Measurements from ENCODE around the gene CBFA2T2. TPM values are rescaled to one million over a fixed set of nuclear protein-coding genes. Genes with fewer than 3 reads are reported as not detected.
"Not testable (repeated sequence)": the region's sequence is repeated elsewhere in the genome, so short reads cannot be mapped to it uniquely, and the experiment has no call there.

The CBFA2T2 gene
- total RNA-seq = 10 to 100 TPM in 7 of 8 experiments, 1 to 10 TPM in 1; 4.1 to 24.5 (median 12.5) TPM

DNA sequence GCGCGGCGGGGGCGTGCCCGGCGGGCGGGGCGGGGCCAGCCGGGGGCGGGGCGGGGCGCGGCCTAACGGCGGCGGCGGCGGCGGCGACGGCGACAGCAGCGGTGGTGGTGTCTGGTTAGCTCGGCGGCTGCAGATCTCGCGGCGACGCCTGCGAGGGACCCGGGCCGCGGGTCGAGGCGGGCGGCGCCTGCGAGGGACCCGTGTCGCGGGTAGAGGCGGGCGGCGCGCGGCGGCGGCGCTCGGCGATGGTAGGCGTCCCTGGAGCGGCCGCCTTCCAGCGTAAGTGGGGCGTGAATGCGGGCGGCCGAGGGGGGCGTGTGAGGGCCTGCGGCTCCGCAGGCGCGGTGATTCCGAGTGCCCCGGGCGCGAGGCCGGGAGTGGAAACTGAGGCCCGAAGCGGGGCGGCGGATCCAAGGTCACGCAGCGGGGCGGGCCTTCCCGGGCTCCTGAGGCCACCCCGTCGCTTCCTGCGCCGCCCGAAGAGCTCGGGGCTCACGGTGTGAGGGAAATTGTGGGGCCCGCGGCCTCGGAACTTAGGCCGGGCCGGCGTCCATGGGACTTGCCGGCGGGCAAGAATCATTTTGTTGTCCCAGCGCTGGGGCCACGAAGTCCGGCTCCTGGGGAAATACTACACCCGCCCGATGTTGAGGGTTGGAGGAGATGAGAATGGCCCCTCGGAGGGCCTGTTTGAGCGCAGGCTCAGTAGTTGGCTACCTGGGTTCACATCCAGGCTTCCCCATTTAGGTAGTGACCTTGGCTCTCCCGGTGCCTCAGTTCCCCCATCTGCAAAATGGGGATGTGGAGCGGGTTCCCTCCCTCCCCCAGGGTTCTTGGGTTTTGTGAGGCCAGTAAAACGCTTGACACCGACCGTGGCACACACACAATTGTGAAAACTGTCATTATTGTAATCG is at the start of gene CBFA2T2:
TSS of gene CBFA2T2 (plus strand) at position 74 of the 911 bp plus-strand sequence. CDS start at position 246, 172 bp downstream.
- H3K4me3 ChIP-seq = peak within 1 kb of the TSS; percentile 65 to 92 (median 71)
- peak in 5 of 8 experiments; percentile 65 to 80 (median 68) for ATAC-seq (replicated peaks in 6 of 8)
- peak within 1 kb of the TSS; percentile 87 to 89 for H3K27ac ChIP-seq
- WGBS, 10 experiments = 0 to 33% (median 5%) methylated on average over 1 to 5 of the region's 105 CpGs; no CpG with 5 or more reads in 2 of the 10 experiments
- in situ Hi-C loops (cut with MboI; ENCODE audit: low pct_unique_long_range_greater_than_20kb in 2 of 9, low sequenced_read_pairs in 9 of 9, unreplicated experiment in 9 of 9) = no loop called here
- peaks cover 7 to 8% of the 10 kb centered on the region in 2 donors for H3K4me1 ChIP-seq (replicated peaks in 1 of 2)

DNA sequence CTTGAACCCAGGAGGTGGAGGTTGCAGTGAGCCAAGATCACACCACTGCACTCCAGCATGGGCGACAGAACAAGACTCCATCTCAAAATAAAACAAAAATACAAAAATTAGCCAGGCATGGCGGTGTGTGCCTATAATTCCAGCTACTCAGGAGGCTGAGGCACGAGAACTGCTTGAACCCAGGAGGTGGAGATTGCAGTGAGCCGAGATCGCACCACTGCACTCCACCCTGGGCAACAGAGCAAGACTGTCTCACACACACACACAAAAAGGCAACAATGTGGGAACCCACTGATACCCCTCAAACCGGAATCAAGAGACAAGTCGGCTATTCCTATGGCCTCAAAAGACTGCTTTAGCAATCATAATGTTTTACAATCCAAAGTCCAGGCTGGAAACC is 49.3 kb upstream of the CBFA2T2 start:
- H3K4me3 ChIP-seq; H3K4me1 ChIP-seq (replicated peaks in 1 of 2); ATAC-seq (replicated peaks in 6 of 8); in situ Hi-C loops (cut with MboI; ENCODE audit: low pct_unique_long_range_greater_than_20kb in 2 of 9, low sequenced_read_pairs in 9 of 9, unreplicated experiment in 9 of 9); H3K27ac ChIP-seq: not testable (repeated sequence)
- WGBS, 10 experiments = 74 to 100% (median 92%) methylated on average over 1 to 6 of the region's 7 CpGs; no CpG with 5 or more reads in 2 of the 10 experiments

DNA sequence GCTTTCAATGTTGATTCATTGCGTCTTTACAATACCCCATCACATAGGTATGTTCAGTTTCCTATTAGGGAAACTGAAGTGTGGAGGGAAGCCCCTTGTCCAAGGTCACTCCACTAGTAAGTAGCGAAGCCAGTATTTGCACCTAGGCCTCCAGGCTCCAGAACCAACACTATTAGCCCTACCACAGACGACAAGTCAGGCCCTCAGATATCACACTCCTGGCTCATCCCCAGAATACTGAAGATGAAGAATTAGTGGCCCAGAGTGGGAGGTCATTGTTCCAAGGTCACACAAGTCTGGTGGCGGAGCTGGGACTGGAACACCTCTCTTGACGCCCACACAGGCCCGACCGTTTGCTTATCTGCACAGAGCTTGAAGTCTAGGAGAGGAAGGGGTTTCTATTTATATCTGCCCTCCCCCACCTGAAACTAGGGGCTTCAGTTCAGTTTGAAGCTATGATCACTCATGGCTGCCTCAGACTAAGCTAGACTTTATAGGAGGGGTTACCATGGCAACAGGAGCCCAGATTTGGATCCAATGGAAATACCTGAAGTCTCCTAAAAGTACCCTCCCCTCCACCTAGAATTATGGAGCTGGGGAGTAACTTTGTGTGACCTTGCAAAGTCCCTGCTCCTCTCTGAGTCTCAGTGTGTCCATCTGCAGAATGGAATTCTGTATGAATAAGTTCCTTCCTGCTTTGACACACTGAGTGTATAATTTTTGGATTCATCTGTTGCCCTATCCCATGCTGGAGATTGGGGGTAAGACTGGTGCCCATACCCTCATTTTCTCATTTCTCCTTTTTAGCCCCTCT is 48.5 kb upstream of the CBFA2T2 start:
- Histone ChIP-seq H3K4me3 (no peak overlapping the region), H3K27ac (no peak overlapping the region), H3K4me1 (replicated peaks in 1 of 2) (peaks cover 0 to 3% of the 10 kb centered on the region in 2 donors)
- no peak for ATAC-seq (replicated peaks in 6 of 8)
- 75 to 100% (median 92%) methylated on average over 1 to 5 of the region's 7 CpGs; no CpG with 5 or more reads in 3 of the 10 experiments for WGBS, 10 experiments
- in situ Hi-C loops (cut with MboI; ENCODE audit: low pct_unique_long_range_greater_than_20kb in 2 of 9, low sequenced_read_pairs in 9 of 9, unreplicated experiment in 9 of 9) = no loop called here

GRCh38 chr20:33442136-33443005 is 47.5 kb upstream of the CBFA2T2 start:
- Histone ChIP-seq H3K4me3 (peak overlapping the region; percentile 61 to 91 (median 66)), H3K4me1 (replicated peaks in 1 of 2) (peaks cover 0 to 3% of the 10 kb centered on the region in 2 donors), H3K27ac (no peak overlapping the region)
- no peak for ATAC-seq (replicated peaks in 6 of 8)
- in situ Hi-C loops (cut with MboI; ENCODE audit: low pct_unique_long_range_greater_than_20kb in 2 of 9, low sequenced_read_pairs in 9 of 9, unreplicated experiment in 9 of 9) = no loop called here
- WGBS, 10 experiments = 17 to 86% (median 77%) methylated on average over 1 to 5 of the region's 9 CpGs; no CpG with 5 or more reads in 4 of the 10 experiments

DNA sequence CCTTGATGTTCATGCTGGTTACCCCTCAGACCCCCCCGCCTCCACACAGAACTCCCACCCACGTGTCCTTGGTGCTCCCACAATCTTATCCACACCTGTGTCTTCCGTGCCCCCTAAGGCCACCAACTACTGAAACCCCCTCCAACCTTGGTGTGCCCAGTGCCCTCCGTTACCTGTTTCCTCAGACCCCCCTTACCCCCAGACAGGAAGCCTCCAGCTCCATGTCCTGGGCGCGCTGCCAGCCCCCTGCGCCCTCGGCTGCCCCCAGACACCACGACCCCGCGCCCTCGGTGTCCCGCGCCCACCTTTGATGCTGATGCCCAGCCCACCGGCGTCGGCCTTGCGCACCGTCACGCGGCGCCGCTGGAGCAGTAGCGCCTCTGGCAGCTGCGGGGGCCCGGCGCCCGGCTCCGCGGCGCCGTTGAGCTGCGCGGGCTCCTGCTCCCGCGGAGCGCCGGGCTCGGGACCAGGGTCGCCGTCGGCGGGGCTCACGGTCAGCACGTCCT is 46.8 kb upstream of the CBFA2T2 start:
- in situ Hi-C loops (cut with MboI; ENCODE audit: low pct_unique_long_range_greater_than_20kb in 2 of 9, low sequenced_read_pairs in 9 of 9, unreplicated experiment in 9 of 9) = no loop called here
- peak in 3 of 8 experiments; percentile 22 to 47 (median 31) for ATAC-seq (replicated peaks in 6 of 8)
- H3K4me3 ChIP-seq = peak overlapping the region; percentile 61 to 91 (median 66)
- peak overlapping the region in 1 of 2 donors; percentile 4 for H3K27ac ChIP-seq
- no CpG with 5 or more reads among the region's 45 CpGs for WGBS, 10 experiments
- H3K4me1 ChIP-seq (replicated peaks in 1 of 2) = peaks cover 0 to 3% of the 10 kb centered on the region in 2 donors

DNA sequence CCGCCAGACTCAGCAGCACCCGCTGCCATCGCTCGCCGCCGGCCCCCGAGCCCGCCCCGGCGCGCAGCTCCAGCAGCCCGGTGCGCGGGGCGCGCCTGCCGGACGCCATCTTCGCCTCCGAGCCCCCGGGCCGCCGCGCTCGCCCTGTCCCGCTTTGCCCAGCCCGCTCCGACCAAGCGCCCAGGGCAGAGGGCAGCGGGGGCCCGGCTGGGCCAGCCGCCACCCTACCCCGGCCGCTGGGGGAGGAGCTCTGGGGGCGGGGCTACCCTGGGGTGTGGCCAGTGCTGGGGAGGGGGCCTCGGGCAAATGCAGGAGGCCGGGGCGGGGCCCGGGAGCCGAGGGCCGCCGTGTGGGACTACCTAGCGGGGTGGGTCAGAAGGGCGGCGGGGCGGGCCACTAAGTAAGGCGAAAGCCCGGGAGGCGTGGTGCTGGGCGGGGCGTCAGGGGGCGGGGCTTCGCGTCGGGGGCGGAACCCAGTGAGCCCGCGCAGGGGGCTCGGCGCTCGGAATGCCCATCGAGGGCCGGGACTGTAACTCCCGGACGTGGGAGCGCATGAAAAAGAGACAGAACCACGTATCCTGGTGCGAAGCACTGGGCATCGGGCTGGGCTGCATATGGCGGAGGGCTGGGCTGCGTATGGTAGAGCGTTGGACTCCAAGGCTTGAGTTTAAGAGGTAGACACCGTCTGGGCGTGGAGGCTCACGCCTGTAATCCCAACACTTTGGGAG is 46.2 kb upstream of the CBFA2T2 start, which contains the start of gene SNTA1:
TSS of gene SNTA1 (minus strand) at position 252 of the 728 bp plus-strand sequence. CDS start at position 109, 143 bp downstream.
- Histone ChIP-seq H3K4me1 (replicated peaks in 1 of 2) (peaks cover 0 to 3% of the 10 kb centered on the region in 2 donors), H3K27ac (peak within 1 kb of the TSS in 1 of 2 donors; percentile 4), H3K4me3 (peak within 1 kb of the TSS; percentile 61 to 91 (median 66))
- ATAC-seq (replicated peaks in 6 of 8) = peak; percentile 80 to 94 (median 90)
- WGBS, 10 experiments = 0% methylated on average over 2 to 5 of the region's 75 CpGs; no CpG with 5 or more reads in 7 of the 10 experiments
- in situ Hi-C loops (cut with MboI; ENCODE audit: low pct_unique_long_range_greater_than_20kb in 2 of 9, low sequenced_read_pairs in 9 of 9, unreplicated experiment in 9 of 9) = no loop called here

- H3K4me1 ChIP-seq (replicated peaks in 1 of 2) = peaks cover 0 to 3% of the 10 kb centered on the region in 2 donors
- no peak overlapping the region for H3K27ac ChIP-seq
- in situ Hi-C loops (cut with MboI; ENCODE audit: low pct_unique_long_range_greater_than_20kb in 2 of 9, low sequenced_read_pairs in 9 of 9, unreplicated experiment in 9 of 9) = no loop called here
- H3K4me3 ChIP-seq = peak overlapping the region in 4 of 5 donors; percentile 61 to 91 (median 65)
- no peak for ATAC-seq (replicated peaks in 6 of 8)
- 20 to 71% (median 50%) methylated on average over 1 to 4 of the region's 4 CpGs; no CpG with 5 or more reads in 2 of the 10 experiments for WGBS, 10 experiments
Measured at GRCh38 chr20:33444797-33445560, 44.9 kb upstream of the CBFA2T2 start.

DNA sequence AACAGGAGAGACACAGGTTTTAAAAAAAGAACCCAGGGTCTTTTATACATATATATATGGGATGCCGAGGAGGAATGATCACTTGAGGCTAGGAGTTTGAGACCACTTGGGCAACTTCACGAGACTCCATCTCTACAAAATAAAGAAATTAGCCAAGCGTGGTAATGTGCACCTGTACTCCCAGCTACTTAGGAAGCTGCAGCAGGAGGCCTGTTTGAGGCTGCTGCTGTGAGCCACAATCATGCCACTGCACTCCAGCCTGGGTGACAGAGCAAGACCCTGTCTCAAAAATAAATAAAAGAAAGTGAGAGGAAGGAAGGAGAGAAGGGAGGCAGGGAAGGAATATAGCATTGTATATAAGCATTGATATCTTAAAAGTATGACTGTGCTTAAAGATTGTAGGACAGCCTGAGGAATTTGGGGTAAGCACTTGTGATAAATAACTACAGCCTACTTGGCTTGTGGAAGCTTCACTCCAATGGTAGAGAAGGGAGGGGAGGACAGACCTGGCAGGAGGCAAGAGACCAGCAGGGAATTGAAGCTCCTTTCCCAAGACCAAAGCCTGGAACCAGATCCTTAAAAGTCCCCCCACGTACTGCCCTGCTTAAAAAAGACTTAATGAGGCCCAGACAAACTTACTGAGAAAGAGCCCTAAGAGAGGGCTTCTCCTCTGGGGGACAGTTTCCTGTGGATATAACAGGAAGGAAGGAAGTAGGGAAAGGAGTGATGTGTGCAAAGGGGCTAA is 43.8 kb upstream of the CBFA2T2 start:
- ATAC-seq (replicated peaks in 6 of 8) = no peak
- WGBS, 10 experiments = 0 to 83% (median 67%) methylated on average over 1 to 4 of the region's 4 CpGs; no CpG with 5 or more reads in 1 of the 10 experiments
- H3K27ac ChIP-seq = no peak overlapping the region
- H3K4me1 ChIP-seq (replicated peaks in 1 of 2) = peaks cover 0 to 3% of the 10 kb centered on the region in 2 donors
- in situ Hi-C loops (cut with MboI; ENCODE audit: low pct_unique_long_range_greater_than_20kb in 2 of 9, low sequenced_read_pairs in 9 of 9, unreplicated experiment in 9 of 9) = no loop called here
- no peak overlapping the region for H3K4me3 ChIP-seq

- in situ Hi-C loops (cut with MboI; ENCODE audit: low pct_unique_long_range_greater_than_20kb in 2 of 9, low sequenced_read_pairs in 9 of 9, unreplicated experiment in 9 of 9) = loop anchor here in 3 of 9 experiments (10.0 kb wide), 2 partner anchors 194 to 204 kb away; no protein-coding TSS in a partner anchor
Measured at GRCh38 chr20:33450867-33451266, 39.0 kb upstream of the CBFA2T2 start.

DNA sequence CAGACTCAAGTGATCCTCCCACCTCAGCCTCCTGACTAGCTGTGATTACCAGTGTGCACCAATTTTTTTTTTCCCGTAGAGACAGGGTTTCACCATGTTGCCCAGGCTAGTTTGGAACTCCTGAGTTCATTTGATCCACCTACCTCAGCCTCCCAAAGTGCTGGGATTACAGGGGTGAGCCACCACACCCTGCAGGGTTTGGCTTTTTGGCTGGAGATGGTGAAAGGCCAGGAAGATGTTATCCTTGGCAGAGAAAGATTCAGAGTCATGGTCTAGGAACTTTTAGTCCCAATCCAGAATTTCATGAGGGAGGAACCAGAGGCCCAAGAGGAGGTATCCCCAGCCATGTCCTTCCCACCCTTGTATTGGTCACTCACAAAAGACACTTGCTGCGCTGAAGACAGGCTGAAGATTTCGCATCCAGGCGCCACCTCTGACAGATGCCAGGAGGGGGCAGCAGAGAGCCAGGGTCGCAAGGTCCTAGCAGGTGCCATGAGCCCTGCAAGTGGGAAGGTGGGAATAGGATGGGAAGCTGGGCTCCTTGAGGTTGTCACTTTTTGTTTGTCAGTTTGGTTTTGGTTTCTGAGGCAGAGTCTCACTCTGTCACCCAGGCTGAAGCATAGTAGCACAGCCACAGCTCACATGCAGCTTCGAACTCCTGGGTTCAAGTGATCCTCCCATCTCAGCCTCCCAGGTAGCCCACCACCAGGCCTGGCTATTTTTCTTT is 32.8 kb upstream of the CBFA2T2 start:
- in situ Hi-C loops (cut with MboI; ENCODE audit: low pct_unique_long_range_greater_than_20kb in 2 of 9, low sequenced_read_pairs in 9 of 9, unreplicated experiment in 9 of 9) = loop anchor here in 3 of 9 experiments (10.0 kb wide), 2 partner anchors 188 to 198 kb away; no protein-coding TSS in a partner anchor

More at GRCh38 chr20:33450867-33451266, 39.0 kb upstream of the CBFA2T2 start:
- peak in 2 of 8 experiments; percentile 29 to 35 for ATAC-seq (replicated peaks in 6 of 8)
- WGBS, 10 experiments = 40 to 100% (median 67%) methylated on average over 1 to 4 of the region's 4 CpGs; no CpG with 5 or more reads in 3 of the 10 experiments
- Histone ChIP-seq H3K4me3 (no peak overlapping the region), H3K4me1 (replicated peaks in 1 of 2) (no peaks in the 10 kb centered on the region), H3K27ac (no peak overlapping the region)

More for the DNA sequence above, 32.8 kb upstream of the CBFA2T2 start:
- WGBS, 10 experiments = 0 to 100% (median 20%) methylated on average over 1 to 4 of the region's 6 CpGs; no CpG with 5 or more reads in 3 of the 10 experiments
- H3K4me3 ChIP-seq; H3K4me1 ChIP-seq (replicated peaks in 1 of 2); H3K27ac ChIP-seq: not testable (repeated sequence)
- peak; percentile 87 to 100 (median 96) for ATAC-seq (replicated peaks in 6 of 8)
